NCI-H748 (cell line): ENCODE measurements around the gene FOXS1.
A peak's percentile ranks its signal among the peaks of the same experiment; 100 is the strongest.

Source experiments
- DNase-seq: peaks from one replicate; lab custom pipeline; 2025; ENCODE audit not compliant: unreplicated experiment; lab: John Stamatoyannopoulos, UW

FOXS1 gene

DNA sequence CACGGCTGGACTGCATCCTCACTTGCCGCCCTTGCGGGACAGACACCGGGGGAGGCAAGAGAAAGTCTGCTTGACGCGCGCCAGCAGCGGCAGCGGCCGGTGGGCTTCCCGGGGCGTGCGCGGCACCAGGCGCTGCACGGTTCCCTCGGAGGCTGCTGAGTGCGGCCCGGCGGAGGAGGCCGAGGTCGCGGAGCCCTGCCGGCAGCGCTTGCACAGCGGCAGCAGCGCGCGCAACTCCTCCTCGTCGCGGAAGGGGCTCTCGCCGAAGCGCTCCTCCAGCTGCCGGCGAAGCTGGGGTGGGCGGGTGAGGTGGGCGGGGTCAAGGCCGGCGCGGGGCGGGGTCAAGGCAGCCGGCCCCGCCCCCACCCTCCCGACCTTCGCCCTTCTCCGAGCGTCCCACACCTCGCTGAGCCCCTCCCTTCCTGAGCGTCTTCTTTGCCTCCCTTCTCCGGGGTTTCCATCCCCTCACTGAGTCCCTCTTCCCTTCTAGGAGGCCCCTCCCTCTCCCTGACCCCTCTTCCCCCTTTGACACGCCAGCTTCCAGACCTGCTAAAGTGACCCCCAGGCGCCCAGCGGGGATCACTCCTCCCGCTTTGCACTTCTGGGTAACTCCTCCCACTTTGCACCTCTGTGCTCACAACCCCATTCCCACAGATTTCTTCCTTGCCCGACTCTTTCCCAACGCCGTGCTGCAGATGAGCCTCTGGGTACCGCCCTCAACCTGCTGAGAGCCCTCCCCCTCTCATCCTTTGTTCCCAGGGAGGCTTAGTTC is 16.2 kb upstream of the FOXS1 start:
- peak; percentile 87 for DNase-seq

DNA sequence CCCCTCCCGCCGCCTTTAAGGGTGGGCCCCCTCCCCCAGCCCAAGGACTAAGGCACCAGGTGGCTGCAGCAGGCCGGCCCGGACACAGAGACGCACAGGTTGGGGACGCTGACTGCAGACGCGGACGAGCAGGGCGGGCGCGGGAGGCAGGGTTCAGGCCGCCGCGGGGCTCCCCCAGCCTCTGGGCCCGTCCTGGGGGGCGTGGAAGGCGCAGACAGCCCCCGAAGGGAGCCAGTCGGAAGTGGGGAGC is 15.7 kb upstream of the FOXS1 start:
- peak; percentile 57 for DNase-seq

DNA sequence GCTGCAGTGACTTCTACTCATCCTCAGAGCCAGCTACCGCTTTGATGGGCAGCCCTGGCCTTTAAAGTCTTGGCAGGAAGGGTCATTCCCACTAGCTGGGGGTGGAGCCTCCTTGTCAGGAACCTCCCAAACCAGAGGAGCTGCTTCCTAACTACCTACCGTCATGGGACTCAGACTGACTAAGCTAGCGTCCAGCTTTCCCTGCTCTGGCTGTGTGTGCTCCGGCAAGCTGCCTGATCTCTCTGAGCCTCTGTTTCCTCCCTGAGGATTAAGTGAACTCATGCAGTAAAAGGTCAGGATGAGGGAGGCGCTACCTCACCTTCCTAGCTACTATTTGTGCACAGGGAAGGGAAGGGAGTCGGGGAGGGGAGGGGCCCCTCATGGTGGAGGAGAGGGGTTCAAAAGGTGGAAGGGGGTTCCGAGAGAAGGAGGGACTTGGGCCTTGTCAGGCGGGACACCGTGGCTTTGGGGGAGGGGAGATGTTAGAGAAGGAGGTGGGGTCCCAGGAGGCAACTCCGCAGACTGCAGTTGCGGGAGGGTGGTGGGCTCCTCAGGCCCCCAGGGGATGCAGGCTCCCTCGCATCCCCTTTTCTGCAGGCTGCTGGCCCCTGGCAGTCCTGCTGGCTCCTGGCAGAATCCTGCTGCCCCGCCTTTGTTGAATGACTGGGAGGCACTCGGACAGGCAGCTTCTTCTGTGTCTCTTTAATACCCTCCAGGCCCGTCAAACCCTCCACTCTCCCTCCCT is 15.2 kb upstream of the FOXS1 start:
- DNase-seq = peak; percentile 21

DNA sequence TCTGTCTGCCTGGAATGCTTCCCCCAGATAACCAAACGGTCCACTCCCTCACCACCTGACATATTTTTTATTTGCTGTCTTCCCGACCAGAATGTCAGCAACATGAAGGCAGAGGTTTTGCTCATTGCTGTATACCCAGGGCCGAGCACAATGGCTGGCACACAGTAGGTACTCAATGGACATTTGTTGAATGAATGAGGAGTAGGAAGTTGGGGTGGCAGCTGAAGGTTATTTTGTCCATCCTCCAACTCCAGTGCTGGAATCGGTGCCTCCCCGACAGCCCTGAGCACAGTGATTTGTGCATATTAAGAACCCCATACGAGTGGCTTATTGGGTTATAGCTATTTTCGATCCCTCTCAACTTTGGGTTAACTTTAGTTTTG is 14.6 kb upstream of the FOXS1 start:
- DNase-seq = no peak

DNA sequence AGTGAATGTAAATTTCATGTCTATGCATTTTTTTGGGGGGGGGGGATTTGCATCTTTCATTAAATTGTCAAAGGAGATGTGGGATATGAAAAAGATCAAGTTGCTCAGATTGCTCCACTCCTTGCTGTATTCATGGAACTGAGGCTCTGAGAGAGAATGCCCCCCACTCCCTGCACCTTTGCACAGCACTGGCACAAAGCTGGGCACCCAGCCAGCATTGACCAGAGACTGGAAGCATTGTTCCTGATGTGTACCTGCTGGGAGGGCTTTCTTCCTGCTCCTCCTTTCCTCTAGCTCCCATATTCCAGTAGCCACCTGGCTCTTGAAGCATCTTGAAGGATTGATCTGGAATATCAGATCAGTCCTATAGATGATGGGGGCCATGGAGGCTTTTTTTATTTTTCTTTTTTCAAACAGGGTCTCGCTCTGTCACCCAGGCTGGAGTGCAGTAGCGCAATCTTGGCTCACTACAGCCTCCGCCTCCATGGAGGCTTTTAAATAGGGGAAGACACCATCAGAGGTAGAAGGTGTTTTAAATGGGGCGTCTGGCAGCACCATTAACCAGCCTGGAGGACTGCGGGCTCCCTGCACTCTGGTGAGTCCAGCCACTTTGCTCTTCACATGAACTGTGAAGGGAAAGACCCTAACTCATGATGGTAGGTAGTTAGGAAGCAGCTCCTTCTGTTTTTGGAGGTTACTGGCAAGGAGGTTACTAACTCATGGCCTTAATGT is 14.0 kb upstream of the FOXS1 start:
- DNase-seq = no peak

DNA sequence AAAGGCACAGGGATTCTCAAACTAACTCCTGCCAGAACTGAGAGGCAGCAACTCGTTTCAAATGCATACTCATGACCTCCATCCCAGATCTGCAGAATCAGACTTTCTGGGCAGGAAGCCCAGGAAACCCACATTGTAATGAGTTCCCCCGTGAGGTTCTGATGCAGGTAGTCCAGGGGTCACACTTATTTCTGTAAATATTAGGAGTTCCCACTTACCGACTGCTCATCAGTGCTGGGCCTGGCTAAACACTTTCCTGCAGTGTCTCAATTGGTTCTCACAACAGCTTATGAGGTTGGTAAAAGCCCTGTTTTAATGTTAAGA is 13.3 kb upstream of the FOXS1 start:
- DNase-seq = no peak

DNA sequence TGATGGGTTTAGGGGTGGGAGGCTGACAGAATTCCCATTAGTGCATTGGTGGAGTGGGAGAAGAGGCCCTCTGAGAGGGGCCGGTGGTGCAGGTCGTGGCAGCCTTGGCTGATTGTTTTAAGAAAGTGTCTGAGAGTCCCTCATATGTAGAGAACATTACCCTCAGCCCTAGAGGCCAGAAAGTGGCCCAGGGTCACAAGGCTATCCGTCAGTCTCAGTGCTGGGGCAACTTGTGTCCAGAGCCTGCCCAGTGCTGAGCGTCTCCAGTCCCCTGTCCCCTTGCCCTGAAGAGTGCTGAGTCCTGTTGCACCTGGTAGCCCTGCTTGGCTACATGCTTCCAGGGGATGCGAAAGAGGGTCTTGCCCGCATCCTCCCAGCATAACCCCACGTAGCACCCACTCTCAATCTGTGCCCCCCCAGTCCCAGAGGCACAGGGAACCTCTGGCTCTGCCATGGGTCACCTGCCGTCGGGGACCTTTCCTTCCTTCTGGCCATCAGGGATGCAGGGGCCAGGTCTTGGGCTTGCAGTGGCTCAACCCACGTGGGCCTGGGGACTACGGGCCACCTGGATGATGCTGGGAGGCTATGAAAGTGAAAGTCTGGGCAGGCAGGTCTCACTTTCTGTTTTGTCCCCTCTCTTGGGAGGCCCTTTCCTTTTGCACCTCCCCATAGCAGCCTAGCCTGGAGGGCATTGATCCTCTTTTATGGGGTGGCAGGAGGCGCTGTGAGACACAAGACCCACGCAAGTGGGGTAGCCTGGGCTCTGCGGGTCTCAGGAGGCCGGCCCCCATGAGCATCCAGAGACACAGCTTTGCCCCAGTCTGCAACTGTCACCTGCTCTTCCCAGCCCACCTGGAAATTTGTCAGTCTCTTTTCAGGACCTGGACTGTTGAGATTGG is 12.7 kb upstream of the FOXS1 start:
- DNase-seq = no peak

DNA sequence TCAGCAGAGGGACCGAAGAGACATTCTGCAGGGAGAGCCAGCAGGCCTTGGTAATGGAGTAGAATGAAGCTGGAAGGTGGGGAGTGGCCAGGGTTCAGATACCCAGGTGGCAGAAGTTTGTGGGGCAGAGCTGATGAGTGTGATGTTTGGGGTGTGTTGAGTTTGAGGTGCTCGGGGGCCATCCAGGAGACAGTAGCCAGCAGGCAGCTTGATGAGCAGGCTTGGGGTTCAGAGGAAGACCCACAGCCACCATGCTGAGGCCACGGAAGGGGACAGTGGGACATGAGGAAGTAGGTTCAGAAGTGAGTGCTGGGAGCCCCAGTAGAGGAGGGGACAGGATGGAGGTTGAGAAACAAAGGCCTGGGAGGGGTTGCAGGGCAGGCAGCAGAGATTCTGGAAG is 11.1 kb upstream of the FOXS1 start:
- DNase-seq = no peak

DNA sequence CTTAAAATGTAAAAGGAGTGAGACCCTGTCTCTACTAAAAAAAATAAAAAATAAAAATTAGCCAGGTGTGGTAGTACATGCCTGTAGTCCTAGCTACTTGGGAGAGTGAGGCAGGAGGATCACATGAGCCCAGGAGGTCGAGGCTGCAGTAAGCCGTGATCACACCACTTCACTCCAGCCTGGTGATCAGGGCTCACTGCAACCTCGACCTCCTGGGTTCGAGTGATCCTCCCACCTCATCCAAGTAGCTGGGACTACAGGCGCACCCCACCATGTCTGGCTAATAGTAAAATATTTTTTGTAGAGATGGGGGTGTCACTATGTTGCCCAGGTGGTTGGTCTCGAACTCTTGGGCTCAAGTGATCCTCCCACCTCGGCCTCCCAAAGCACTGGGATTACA is 8.1 kb upstream of the FOXS1 start:
- DNase-seq = no peak

DNA sequence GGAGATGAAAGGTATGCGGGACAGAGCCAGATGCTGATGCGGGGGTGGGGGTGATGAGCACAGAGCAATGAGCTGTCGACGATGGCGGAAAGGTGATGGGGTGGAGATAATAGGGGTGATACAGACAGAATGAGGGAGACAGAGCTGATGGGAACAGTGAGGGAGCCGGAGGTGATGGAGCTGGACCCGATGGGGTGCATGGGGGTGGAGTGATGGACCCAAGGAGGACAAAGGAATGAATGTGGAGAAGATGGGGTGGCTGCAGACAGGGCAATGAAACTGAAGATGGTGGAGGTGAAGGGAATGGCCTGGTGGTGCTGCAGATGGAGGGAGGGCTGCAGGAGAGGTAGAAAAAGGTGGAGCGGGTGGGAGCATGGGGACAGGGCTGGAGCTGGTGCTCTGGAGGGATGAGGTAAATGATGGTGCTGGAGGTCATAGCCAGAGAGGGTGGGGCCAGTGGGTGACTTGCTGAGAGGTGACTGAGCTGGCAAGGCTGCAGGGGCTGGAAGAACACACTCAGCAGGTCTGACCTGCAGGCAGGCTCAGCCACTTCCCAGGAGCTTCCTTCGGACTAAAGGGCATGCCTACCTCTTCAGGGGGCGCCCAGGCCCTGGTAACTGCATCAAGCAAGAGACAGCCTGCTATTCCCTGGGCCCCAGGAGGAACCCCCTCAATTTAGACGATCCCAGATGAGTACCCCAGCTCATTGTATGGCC is 6.0 kb upstream of the FOXS1 start:
- DNase-seq = no peak

DNA sequence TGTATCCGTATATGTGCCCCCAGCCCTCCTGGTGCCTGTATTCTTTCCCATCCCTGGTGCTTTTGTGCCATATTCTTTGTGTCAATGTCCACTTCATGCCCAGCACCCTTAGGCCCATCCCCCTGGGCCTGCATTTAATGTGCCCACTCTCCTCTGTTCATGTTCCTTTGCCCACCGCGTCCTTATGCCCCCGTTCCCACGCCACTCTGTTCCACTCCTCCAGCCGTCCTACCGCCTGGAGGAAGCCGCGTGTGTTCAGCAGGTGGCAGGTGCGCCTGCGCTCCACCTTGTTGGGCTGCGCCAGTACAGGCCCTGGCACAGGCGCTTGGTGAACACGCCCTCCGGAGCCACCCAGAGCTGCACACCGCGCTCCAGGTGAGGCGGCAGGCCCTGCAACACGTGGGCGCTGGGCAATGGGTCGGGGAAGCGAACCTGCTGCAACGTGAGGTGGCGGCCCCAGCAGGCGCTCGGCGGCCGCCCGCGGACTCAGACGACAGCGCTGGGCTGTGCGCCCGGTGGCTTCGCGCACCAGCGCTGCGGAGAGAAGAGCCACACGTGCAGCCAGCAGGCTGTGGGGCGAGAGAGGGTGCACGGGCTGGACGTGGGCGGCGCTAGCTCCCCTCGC is 4.0 kb upstream of the FOXS1 start:
- peak; percentile 68 for DNase-seq

DNA sequence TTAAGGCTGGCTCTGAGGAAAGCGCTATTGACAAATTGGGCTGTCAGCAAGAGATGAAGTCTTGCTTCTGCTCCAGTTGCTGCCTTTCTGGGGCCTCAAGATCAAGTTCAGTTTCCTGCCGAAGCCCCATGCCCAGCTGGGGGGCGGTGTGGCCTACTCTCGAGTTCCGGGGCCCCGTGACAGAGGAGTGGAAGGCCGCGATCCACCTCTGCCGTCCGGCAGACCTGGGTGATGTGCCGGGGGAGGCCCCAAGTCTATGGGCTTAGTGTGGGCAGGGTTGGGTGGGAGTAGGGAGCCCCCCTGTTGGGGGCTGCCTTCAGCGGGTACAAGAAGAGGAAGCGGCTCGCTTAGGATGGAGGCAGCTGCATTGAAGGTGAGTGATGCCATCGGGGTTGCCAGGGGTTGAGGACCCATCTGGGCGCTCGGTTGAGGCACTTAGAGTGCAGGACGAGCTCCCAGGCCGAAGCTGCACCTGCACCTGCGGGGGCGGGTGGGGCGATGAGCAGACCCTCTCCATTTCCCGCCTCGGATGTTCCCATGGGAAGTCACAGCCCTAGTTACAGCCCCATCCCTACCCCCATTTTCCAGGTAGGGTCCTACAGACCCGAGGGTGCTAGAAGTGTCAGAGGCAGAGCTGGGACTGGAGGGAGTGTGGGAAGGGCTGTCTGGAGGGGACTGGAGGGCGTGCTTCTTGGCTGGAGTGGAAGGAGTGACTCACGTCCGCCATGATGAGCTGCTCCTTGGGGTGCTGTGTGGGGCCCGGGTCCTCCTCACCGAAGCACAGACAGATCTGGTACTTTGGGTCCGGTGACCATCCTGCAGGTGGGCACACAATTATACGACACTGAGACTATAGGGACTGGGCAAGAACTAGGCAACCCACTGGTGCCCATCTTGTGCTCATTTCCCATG is 2.9 kb upstream of the FOXS1 start:
- DNase-seq = no peak

DNA sequence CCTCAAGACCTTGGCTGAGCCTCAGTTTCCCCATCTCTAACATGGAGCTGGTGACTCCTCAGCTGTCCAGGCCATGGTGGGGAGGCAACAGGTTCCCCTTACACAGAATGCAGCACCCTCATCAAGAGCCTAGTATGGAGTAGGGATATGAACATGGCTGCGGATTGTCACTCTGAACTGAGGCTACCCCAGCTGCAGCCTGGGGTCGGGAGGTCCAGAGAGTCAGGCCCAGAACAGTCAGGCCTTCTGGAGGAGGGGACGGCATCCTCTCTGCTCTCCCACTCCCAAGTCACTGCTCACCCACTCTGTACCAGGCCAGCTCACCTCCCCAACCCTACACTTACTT is 1.4 kb upstream of the FOXS1 start:
- no peak for DNase-seq

DNA sequence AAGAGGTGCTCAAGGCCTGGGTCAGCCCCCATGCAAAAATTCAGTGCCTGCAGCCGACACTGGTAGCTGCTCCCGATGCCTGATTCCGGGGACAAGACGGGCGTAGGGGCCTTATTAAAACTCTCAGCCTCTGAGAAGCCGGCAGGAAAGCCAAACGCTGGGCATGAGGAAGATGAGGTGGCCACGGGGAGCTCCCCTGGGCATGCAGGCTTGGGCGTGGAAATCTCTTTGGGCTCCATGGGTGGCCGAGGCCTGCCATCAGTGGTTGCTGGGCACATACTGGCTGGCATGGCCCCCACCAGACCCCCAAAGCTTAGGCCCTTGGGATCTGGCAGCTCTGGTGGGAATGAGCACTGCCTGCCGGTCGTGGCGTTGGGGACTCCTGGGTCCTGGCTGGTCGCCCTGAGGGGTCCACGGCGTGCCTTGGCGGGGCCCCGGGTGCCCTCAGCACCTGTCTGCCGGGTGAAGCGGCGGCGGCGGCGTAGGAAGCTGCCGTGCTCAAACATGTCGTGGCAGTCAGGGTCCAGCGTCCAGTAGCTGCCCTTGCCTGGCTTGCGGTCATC is 586 bp downstream of the FOXS1 start:
- DNase-seq = no peak

DNA sequence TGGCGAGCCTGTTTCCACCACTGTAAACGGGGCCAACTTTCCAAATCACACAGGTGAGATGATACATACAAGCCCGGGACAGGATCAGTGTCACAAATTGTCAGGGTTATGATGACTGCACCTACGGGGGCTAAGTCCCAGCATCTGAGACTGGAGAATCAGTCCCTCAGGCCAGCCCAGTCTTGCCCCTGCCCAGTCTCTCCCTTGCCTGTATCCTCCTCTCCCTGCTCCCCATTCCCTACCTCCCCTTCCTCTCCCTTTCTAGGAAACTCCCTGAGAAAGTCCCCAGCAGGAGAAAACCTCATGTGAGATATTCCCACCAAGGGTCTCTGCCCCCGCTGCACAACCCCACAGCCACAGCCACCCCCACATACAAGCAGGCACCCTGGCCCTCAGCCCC is 1.5 kb downstream of the FOXS1 start:
- DNase-seq = no peak

DNA sequence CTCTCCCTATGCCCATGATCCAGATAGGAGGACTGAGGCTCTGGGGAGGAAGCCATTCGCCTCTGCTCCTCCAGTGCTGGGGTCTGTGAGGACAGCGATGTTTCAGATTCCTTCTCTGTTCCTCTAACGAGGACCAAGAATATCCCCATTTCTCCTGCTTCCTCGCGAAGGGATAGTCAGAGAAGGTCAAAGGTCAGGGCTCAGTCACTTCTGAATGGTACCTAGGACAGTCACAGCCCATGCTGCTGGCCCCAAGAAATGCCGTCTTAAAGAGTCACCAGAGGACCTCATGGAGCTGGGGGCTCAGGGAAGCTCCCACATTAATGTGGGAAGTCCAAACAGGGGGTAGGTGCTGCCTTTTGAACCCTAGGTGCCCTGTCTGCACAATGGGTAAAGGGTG is 2.1 kb downstream of the FOXS1 start:
- DNase-seq = no peak

DNA sequence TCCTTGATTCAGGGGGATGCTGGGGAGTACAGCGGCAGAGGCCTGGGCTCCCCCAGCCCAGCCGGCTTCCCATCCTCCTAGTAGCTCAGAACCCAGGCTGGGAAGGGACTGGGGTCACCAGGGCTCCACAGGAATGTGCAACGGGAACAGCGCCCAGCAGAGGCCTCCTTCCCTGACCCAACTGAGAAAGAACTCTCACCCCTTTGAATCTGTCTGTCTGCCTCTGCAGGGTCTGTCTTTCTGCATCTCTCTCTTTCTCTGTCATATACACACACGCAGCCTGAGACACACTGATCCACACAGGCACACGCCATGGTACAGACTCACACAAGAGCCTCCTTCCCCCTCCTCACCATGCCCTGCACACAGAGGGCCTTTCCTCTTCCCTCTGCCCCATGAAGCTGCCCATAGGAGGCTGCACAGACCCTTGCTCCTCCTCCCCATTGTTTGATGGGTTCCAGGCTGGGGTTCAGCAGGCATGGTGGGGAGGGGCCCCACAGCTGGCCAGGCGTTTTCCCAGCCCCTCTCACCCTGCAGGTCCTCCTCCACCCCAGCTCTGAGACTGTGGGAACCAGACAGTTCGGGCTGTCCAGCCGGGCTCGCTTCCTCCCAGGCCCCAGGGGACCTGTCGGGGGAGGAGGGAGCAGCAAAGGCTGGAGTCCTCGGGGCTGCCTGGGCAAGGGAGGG is 2.8 kb downstream of the FOXS1 start:
- no peak for DNase-seq

DNA sequence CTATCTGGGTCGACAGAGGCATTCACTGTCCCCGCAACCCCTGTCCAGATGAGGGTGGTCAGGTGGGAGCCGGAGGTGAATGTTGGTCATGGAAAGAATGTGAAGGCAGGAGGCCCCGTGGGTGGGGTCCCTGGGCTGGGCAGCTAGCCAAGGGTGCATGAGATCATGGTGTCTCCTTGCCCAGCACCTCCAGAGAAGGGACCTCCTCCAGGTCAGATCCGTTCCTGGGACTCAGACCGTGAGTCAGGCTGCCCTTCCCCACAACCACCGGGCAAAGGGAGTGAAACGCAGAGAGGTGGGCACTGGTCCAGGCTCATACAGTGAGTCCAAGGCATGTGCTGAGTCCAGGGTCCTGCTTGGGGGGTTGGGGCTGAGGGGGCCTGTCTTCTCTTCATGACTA is 3.5 kb downstream of the FOXS1 start:
- no peak for DNase-seq
